ENCODE data around the gene GUCD1. TPM values are rescaled to one million over a fixed set of nuclear protein-coding genes. Genes with fewer than 3 reads are reported as not detected.

GUCD1 gene
- total and polyA plus RNA-seq, 9 of the 15 experiments (the other 6 are each of a cell fraction or from before 2014, with no cell fraction given): 31.5 to 67.8 (median 50.3) TPM

DNA sequence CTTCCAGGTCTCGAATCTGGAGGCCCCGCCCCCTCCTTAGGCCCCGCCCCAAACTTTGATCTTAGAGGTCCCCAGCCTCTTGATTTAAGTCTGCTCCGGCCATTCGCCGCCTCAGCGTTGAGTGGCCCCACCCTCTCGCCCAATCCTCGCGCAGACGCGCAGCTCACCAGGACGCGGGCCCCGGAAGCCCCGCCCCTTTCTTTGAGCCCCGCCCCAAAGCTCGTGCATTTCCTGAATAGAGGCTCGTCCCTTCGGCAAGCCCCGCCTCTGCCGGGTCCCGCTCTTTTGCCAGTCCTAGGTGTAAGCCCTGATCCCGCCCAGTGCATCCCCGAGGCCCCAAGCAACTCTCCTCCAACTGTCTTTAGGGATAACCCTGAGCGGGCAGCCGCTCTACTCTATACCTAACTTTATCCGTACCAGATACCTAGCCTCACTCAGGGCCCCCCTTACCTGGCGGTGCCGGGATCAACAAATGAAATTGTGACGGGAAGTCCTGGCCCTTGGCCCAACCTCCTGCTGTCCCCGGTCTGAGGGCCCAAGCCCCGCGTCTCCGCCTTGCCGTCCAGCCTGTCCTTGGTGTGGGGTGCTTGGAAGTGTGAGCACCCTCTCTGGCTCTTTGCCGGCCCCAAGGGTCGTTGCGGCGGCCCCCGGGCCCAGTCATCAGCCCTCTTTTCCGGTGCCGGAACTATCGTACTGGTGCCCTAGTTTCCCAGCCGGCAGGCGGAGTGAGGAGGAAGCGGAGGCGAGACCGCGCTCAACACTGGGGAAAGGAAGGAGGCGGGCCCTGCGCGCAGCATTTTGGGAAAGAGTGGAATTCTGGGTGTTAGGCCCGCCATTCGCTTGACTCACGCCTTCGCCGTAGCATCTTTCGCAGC, 464 bp upstream of the GUCD1 start, which contains the start of gene SNRPD3 (continued):
- TF ChIP-seq, protein P1, sequence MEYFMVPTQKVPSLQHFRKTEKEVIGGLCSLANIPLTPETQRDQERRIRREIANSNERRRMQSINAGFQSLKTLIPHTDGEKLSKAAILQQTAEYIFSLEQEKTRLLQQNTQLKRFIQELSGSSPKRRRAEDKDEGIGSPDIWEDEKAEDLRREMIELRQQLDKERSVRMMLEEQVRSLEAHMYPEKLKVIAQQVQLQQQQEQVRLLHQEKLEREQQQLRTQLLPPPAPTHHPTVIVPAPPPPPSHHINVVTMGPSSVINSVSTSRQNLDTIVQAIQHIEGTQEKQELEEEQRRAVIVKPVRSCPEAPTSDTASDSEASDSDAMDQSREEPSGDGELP (CRISPR knock-in tag; IDR thresholded peaks at IDR 0.05; ENCODE audit: borderline replicate concordance): peak; percentile 49; the same call in 1 of the 2 replicates
- TF ChIP-seq CBFA2T3 (IDR thresholded peaks at IDR 0.05) (no peak), TEAD1 (CRISPR knock-in tag; IDR thresholded peaks at IDR 0.05) (0 out of 4 replicates have a peak, but pooled peaks of 1 of the 2 experiments have one; percentile 35), ZNF583 (CRISPR knock-in tag; IDR thresholded peaks at IDR 0.05) (no peak), SRSF7 (optimal IDR thresholded peaks at IDR 0.05; ENCODE audit: low read depth, low read length) (no peak), EGR1 (conservative IDR thresholded peaks at IDR 0.05) (peak; percentile 84), TFAM (CRISPR knock-in tag; conservative IDR thresholded peaks at IDR 0.05) (no peak), NFIC (IDR thresholded peaks at IDR 0.05) (peak; percentile 88), RBBP5 (IDR thresholded peaks at IDR 0.05; ENCODE audit: borderline replicate concordance, insufficient read depth, low read length, poor library complexity, severe bottlenecking) (peak; percentile 80), RCOR1 (IDR thresholded peaks at IDR 0.05; ENCODE audit: borderline replicate concordance in 1 of 2, low read depth in 2 of 2, low read length in 2 of 2) (no peak), SAFB2 (IDR thresholded peaks at IDR 0.05; ENCODE audit: borderline replicate concordance, low read depth, low read length, severe bottlenecking) (no peak), ZBED1 (IDR thresholded peaks at IDR 0.05) (no peak), GTF2F1 (IDR thresholded peaks at IDR 0.05; ENCODE audit: low read depth, low read length) (no peak), FOXA3 (CRISPR knock-in tag; conservative IDR thresholded peaks at IDR 0.05 in 1 of 2, IDR thresholded peaks at IDR 0.05 in 1 of 2) (no peak), ZC3H8 (IDR thresholded peaks at IDR 0.05) (no peak), CBX2 (IDR thresholded peaks at IDR 0.05; ENCODE audit: insufficient read depth, low read length, poor library complexity, severe bottlenecking) (no peak), PATZ1 (CRISPR knock-in tag; IDR thresholded peaks at IDR 0.05; ENCODE audit: borderline replicate concordance) (no peak), CEBPG (CRISPR knock-in tag; IDR thresholded peaks at IDR 0.05) (no peak), CEBPG (tag; conservative IDR thresholded peaks at IDR 0.05 in 1 of 2, IDR thresholded peaks at IDR 0.05 in 1 of 2) (no peak), NBN (IDR thresholded peaks at IDR 0.05; ENCODE audit: low read depth) (no peak), HDAC2 (IDR thresholded peaks at IDR 0.05) (0 out of 2 replicates have a peak, but pooled peaks have one; percentile 15)
- TF ChIP-seq, protein P2, sequence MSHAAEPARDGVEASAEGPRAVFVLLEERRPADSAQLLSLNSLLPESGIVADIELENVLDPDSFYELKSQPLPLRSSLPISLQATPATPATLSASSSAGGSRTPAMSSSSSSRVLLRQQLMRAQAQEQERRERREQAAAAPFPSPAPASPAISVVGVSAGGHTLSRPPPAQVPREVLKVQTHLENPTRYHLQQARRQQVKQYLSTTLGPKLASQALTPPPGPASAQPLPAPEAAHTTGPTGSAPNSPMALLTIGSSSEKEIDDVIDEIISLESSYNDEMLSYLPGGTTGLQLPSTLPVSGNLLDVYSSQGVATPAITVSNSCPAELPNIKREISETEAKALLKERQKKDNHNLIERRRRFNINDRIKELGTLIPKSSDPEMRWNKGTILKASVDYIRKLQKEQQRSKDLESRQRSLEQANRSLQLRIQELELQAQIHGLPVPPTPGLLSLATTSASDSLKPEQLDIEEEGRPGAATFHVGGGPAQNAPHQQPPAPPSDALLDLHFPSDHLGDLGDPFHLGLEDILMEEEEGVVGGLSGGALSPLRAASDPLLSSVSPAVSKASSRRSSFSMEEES (CRISPR knock-in tag; IDR thresholded peaks at IDR 0.05): no peak
- TF ChIP-seq, protein P3, sequence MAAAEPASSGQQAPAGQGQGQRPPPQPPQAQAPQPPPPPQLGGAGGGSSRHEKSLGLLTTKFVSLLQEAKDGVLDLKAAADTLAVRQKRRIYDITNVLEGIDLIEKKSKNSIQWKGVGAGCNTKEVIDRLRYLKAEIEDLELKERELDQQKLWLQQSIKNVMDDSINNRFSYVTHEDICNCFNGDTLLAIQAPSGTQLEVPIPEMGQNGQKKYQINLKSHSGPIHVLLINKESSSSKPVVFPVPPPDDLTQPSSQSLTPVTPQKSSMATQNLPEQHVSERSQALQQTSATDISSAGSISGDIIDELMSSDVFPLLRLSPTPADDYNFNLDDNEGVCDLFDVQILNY (CRISPR knock-in tag; IDR thresholded peaks at IDR 0.05): no peak
